Measurements from ENCODE around the gene DUSP5. TPM values are rescaled to one million over a fixed set of nuclear protein-coding genes. Genes with fewer than 3 reads are reported as not detected.

DUSP5 gene
- total and polyA plus RNA-seq, 4 donors, result 3.8 to 30.3 (median 7.2) TPM

DNA sequence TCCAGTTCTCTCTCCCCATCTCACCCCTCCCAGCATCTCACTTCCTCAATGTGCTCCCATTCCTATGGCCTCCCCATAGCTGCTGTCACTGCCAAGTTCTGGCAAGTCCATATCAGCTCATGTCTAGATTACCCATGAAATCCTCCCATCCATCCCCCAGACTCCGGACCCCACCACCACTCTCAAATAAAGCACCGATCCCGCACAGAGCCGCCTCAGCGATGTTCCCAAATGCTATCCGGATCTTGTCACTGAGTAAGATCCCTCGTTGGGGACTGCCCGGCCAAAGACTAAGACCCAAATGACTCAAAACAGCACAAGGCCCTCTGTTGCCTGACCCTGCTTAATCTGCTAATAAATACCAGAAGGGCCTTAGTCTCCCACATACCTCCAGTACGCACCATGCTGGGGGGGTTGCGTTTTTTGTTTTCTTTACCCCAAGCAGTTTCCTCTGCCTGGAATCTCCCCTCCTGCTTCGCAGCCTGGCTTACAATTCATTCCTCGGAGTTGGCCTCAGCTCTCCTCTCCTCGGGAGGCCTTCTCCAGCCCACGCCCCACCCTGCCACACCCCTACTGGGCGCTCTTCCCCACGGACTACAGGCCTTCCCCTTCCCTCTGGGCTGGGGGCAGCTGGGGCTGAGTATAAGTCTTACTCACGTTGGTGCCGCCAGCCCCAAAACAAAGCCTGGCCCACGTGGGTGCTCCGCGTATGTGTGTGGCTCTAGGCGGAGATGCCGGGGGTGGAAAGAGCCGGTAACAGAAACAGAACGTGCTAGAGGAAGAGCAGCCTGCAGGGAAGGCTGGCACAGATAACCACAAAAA lies 1.8 kb upstream of the DUSP5 start:
- intact Hi-C loops (cut with DNase I), result loop anchor here in 1 of 2 donors (2.0 to 5.0 kb wide), 2 partner anchors 51 to 189 kb away; no protein-coding TSS in a partner anchor
- Histone ChIP-seq H3K9me3 (ENCODE audit: control insufficient read depth, low read length) (no peaks in the 10 kb centered on the region), H3K4me3 (ENCODE audit: low read length in 2 of 2) (no peak overlapping the region), H3K27ac (ENCODE audit: low read depth in 1 of 2, low read length in 2 of 2) (no peak overlapping the region), H3K4me1 (ENCODE audit: control insufficient read depth in 1 of 2, insufficient read depth in 2 of 2, low read length in 2 of 2) (no peaks in the 10 kb centered on the region), H3K36me3 (ENCODE audit: control insufficient read depth in 1 of 2, insufficient read depth in 2 of 2, low read length in 1 of 2) (no peaks in the 10 kb centered on the region), H3K27me3 (ENCODE audit: control insufficient read depth in 1 of 2, insufficient read depth in 2 of 2, low read length in 1 of 2) (peaks cover 0 to 2% of the 10 kb centered on the region in 2 donors)
- 83 to 84% methylated on average over 25 of the region's 25 CpGs for WGBS, 2 donors
- ATAC-seq (ENCODE audit: low FRiP score), result no peak
- DNase-seq, result peak; percentile 65 to 78

DNA sequence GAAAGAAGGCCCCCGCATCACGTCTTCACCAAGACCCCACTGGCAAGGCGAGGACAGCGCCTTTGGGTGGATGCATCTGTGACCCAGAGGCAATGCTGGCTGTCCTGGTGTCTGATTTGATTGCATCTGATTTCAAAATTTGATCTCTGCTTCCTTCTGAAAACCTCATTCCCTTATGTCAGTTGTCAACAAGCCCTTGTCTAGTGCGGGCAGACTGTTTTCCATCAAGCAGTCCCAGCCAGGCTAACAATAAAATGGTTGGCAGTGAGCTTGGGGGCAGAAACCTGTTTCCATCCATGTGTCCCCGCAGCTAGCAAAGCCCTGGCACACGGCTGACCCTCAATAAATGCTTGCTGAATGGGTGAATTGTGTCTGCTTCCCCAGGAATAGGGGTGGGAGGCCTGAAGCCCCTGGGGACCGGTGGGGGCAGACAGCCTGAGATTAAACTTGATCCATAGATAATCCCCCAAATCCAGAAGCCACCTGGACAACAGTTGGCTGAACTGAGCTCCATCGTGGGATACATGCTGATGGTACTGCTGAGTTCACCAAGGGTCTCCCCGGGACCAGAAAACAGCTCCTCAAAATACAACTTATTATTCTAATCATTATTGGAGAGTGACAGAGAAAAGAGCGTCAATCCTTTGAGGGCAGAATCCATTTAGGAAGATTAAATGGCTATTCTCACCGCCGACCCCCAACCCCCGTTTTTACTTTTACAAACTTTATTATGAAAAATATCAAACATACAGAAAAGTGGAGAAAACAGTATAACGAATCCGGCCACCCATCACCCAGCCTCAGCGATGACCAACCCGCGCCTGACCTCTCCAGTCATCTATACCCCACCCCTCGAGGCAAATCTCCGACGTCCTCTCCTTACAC lies 912 bp upstream of the DUSP5 start:
- ATAC-seq (ENCODE audit: low FRiP score) (no peak), DNase-seq (no peak)
- H3K4me3 ChIP-seq (ENCODE audit: low read length in 2 of 2), result peak overlapping the region; percentile 32 to 38
- H3K36me3 ChIP-seq (ENCODE audit: control insufficient read depth in 1 of 2, insufficient read depth in 2 of 2, low read length in 1 of 2), result no peaks in the 10 kb centered on the region
- H3K4me1 ChIP-seq (ENCODE audit: control insufficient read depth in 1 of 2, insufficient read depth in 2 of 2, low read length in 2 of 2), result no peaks in the 10 kb centered on the region
- H3K9me3 ChIP-seq (ENCODE audit: control insufficient read depth, low read length), result no peaks in the 10 kb centered on the region
- H3K27ac ChIP-seq (ENCODE audit: low read depth in 1 of 2, low read length in 2 of 2), result peak overlapping the region in 1 of 2 donors; percentile 15
- intact Hi-C loops (cut with DNase I), result loop anchor here in 1 of 2 donors (2.0 to 5.0 kb wide), 2 partner anchors 51 to 190 kb away; no protein-coding TSS in a partner anchor
- 32 to 41% methylated on average over 20 to 22 of the region's 22 CpGs for WGBS, 2 donors
- peaks cover 0 to 2% of the 10 kb centered on the region in 2 donors for H3K27me3 ChIP-seq (ENCODE audit: control insufficient read depth in 1 of 2, insufficient read depth in 2 of 2, low read length in 1 of 2)

DNA sequence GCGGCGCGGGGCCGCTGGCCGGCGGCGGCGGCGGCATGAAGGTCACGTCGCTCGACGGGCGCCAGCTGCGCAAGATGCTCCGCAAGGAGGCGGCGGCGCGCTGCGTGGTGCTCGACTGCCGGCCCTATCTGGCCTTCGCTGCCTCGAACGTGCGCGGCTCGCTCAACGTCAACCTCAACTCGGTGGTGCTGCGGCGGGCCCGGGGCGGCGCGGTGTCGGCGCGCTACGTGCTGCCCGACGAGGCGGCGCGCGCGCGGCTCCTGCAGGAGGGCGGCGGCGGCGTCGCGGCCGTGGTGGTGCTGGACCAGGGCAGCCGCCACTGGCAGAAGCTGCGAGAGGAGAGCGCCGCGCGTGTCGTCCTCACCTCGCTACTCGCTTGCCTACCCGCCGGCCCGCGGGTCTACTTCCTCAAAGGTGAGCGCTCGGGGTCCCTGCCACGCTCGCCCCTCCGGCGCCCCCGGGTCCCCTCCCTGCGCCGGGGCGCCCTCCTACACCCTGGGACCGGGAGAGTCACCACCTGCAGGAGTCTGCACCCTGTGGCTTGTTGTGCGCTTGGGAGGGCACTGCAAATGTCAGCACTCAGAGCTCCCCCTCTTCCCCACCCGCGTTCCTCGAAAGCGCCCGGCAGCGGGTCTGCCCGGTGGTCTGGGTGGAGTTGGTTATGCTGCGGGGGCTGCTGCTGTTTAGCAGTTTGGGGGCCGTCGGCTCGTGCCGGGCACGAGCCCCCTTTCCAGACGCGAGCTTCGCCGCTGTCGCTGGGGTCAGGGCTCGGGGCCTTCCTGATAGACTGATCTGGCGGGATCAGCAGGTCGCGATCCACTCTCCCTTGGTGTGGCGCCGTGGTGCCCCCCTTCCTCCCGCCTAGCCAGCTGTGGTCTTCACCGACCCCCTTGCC lies 627 bp downstream of the DUSP5 start:
- no peaks in the 10 kb centered on the region for H3K9me3 ChIP-seq (ENCODE audit: control insufficient read depth, low read length)
- ATAC-seq (ENCODE audit: low FRiP score) (no peak), DNase-seq (peak; percentile 74 to 88)
- H3K27me3 ChIP-seq (ENCODE audit: control insufficient read depth in 1 of 2, insufficient read depth in 2 of 2, low read length in 1 of 2), result peaks cover 0 to 2% of the 10 kb centered on the region in 2 donors
- 8 to 13% methylated on average over 64 to 107 of the region's 107 CpGs for WGBS, 2 donors
- H3K4me1 ChIP-seq (ENCODE audit: control insufficient read depth in 1 of 2, insufficient read depth in 2 of 2, low read length in 2 of 2), result no peaks in the 10 kb centered on the region
- intact Hi-C loops (cut with DNase I), result loop anchor here in 1 of 2 donors (5.0 kb wide), 1 partner anchor 49 kb away; no protein-coding TSS in a partner anchor
- no peaks in the 10 kb centered on the region for H3K36me3 ChIP-seq (ENCODE audit: control insufficient read depth in 1 of 2, insufficient read depth in 2 of 2, low read length in 1 of 2)
- H3K4me3 ChIP-seq (ENCODE audit: low read length in 2 of 2), result peak overlapping the region; percentile 32 to 80
- peak overlapping the region in 1 of 2 donors; percentile 58 for H3K27ac ChIP-seq (ENCODE audit: low read depth in 1 of 2, low read length in 2 of 2)

DNA sequence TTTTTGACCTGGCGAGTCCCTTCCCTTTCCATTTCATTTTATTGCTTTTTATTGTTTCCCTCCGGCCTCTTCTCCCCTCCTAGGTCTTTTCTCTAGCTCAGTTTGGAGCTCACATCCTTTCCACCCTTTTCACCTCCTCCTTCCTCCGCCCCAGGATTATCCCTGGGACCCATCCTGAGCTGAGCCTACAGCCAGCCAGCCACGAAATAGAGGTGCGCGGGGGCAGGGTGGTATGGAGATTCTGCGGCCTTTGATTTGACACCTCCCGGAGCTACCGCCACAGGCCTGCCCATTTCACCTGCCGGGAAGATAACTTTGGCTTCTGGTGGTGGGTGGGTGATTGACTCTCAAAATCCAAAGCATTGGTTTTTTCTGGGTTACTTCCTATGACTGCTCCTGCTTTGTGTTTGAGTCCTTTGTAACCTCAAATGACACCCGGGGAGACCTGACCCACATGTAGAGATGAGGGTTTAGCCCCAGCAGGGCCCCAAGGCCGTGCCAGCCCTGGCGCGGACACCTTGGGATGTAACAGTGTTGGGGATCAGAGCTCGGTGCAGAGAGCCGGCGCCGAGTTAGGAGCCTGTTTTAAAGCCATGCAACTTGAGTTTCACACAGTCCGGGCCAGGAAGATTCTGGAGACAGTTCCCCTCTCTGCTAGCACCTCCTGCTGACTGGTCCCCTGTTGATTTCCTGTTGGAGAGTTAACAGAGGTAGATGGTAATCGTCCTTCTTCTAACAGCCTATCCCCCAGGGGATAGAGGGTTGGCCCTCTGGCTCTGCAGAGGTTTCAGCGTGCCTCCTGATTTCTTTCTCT lies 1.5 kb downstream of the DUSP5 start:
- no peak for ATAC-seq (ENCODE audit: low FRiP score)
- no peaks in the 10 kb centered on the region for H3K4me1 ChIP-seq (ENCODE audit: control insufficient read depth in 1 of 2, insufficient read depth in 2 of 2, low read length in 2 of 2)
- no peaks in the 10 kb centered on the region for H3K36me3 ChIP-seq (ENCODE audit: control insufficient read depth in 1 of 2, insufficient read depth in 2 of 2, low read length in 1 of 2)
- intact Hi-C loops (cut with DNase I), result loop anchor here in 1 of 2 donors (5.0 kb wide), 1 partner anchor 48 kb away; no protein-coding TSS in a partner anchor
- H3K27ac ChIP-seq (ENCODE audit: low read depth in 1 of 2, low read length in 2 of 2), result no peak overlapping the region
- H3K4me3 ChIP-seq (ENCODE audit: low read length in 2 of 2), result no peak overlapping the region
- WGBS, 2 donors, result 85 to 87% methylated on average over 21 of the region's 21 CpGs
- peaks cover 0 to 2% of the 10 kb centered on the region in 2 donors for H3K27me3 ChIP-seq (ENCODE audit: control insufficient read depth in 1 of 2, insufficient read depth in 2 of 2, low read length in 1 of 2)
- H3K9me3 ChIP-seq (ENCODE audit: control insufficient read depth, low read length), result no peaks in the 10 kb centered on the region
- peak in 1 of 2 donors; percentile 76 for DNase-seq

DNA sequence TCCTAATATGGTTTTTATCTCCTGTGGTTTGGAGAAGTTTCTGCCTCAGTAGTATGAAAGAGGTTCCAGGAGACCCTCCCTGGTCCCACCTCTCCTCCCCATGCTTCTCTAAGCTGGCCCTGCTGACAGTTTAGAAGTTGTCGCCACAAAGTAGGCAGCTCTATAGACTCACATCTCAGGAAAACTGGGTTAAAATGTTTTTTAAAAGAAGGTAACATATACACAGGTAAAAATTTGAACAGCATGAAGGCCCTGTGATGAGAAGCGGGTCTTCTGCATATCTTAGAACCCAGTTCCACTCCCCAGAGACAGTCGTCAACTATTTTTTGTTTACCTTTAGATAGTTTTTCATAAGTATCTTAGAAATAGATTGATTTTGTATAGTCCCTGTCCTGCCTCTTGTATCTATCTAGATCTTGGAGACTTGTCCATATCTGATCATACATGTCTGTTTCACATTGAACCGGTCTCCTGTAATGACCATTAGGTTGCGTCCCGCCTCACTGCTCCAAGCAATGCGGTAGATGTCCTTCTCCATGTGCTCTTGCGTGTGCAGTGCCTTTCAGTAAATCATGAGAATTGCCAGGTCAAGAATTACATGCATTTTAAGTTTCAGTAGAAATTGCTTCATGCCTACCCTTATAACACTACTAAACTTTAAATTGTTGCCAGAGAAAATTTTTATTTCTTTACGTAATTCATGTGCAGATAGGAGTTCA lies 2.2 kb downstream of the DUSP5 start:
- no peak for DNase-seq
- Histone ChIP-seq H3K27ac (ENCODE audit: low read depth in 1 of 2, low read length in 2 of 2) (no peak overlapping the region), H3K4me1 (ENCODE audit: control insufficient read depth in 1 of 2, insufficient read depth in 2 of 2, low read length in 2 of 2) (no peaks in the 10 kb centered on the region), H3K36me3 (ENCODE audit: control insufficient read depth in 1 of 2, insufficient read depth in 2 of 2, low read length in 1 of 2) (no peaks in the 10 kb centered on the region), H3K27me3 (ENCODE audit: control insufficient read depth in 1 of 2, insufficient read depth in 2 of 2, low read length in 1 of 2) (peaks cover 0 to 2% of the 10 kb centered on the region in 2 donors), H3K4me3 (ENCODE audit: low read length in 2 of 2) (no peak overlapping the region), H3K9me3 (ENCODE audit: control insufficient read depth, low read length) (no peaks in the 10 kb centered on the region)
- 94 to 95% methylated on average over 9 of the region's 9 CpGs for WGBS, 2 donors
- intact Hi-C loops (cut with DNase I), result loop anchor here (5.0 kb wide), 2 partner anchors 47 to 193 kb away; no protein-coding TSS in a partner anchor
- ATAC-seq (ENCODE audit: low FRiP score), result no peak

DNA sequence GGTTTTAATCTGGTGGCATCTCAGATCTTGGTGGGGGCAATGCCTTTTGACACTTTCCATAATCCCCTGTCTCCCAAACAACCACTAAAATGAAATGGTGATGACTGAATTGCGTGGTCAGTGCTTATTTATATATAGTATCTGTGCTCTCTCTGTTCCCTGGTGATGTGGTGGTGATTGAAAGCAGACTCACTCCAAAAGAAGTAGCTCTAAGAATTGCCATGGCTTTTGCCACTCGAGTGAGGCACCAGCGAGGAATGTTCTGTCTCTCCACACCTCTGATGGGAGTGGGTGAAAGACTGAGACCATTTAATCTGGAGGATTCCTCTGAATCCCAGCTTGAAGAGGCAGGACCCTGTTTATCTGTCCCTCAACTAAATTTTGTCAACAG lies 2.8 kb downstream of the DUSP5 start:
- Histone ChIP-seq H3K36me3 (ENCODE audit: control insufficient read depth in 1 of 2, insufficient read depth in 2 of 2, low read length in 1 of 2) (no peaks in the 10 kb centered on the region), H3K4me3 (ENCODE audit: low read length in 2 of 2) (no peak overlapping the region), H3K9me3 (ENCODE audit: control insufficient read depth, low read length) (no peaks in the 10 kb centered on the region), H3K4me1 (ENCODE audit: control insufficient read depth in 1 of 2, insufficient read depth in 2 of 2, low read length in 2 of 2) (no peaks in the 10 kb centered on the region), H3K27ac (ENCODE audit: low read depth in 1 of 2, low read length in 2 of 2) (no peak overlapping the region), H3K27me3 (ENCODE audit: control insufficient read depth in 1 of 2, insufficient read depth in 2 of 2, low read length in 1 of 2) (peaks cover 0 to 2% of the 10 kb centered on the region in 2 donors)
- DNase-seq, result no peak
- ATAC-seq (ENCODE audit: low FRiP score), result no peak
- intact Hi-C loops (cut with DNase I), result loop anchor here in 1 of 2 donors (5.0 kb wide), 1 partner anchor 193 kb away; no protein-coding TSS in a partner anchor
- WGBS, 2 donors, result 45 to 67% methylated on average over 3 of the region's 3 CpGs

All from aorta (tissue), 5 donors.